Panc1 (cell line): ENCODE results near the gene PCSK2.

Experiments
- CTCF ChIP-seq: fragments of 450-650 bp; IDR thresholded peaks from 2 replicates; pipeline ENCODE4 v1.5.1; 2017; ENCODE audit warnings: mild to moderate bottlenecking
- POLR2AphosphoS5 ChIP-seq: IDR thresholded peaks from 2 replicates; pipeline ENCODE4 v1.6.1; 2012; ENCODE audit warnings: mild to moderate bottlenecking, low read depth, low read length, moderate library complexity
- REST ChIP-seq, 2 experiments: IDR thresholded peaks; 2 replicates each; pipeline ENCODE4 v1.6.1; 2011 to 2012; ENCODE audit warnings: low read depth in 2 of 2, control low read depth in 1 of 2, low read length in 1 of 2, mild to moderate bottlenecking in 1 of 2, moderate library complexity in 1 of 2; ENCODE audit not compliant: insufficient read depth in 1 of 2
- SIN3A ChIP-seq: IDR thresholded peaks from 2 replicates; pipeline ENCODE4 v1.6.1; 2012; ENCODE audit warnings: low read depth, mild to moderate bottlenecking, low read length, moderate library complexity, borderline replicate concordance; ENCODE audit not compliant: insufficient read depth
- TCF7L2 ChIP-seq: IDR thresholded peaks from 2 replicates; pipeline ENCODE4 v1.6.1; 2011; ENCODE audit warnings: mild to moderate bottlenecking, low read depth, low read length, inconsistent platforms

- TF ChIP-seq POLR2AphosphoS5 (no peak), SIN3A (no peak), CTCF (no peak), REST (IDR thresholded peaks at IDR 0.05; ENCODE audit: insufficient read depth in 1 of 2, low read depth in 2 of 2, low read length in 1 of 2) (no peak), TCF7L2 (no peak)
These were observed 233.3 kb downstream of the PCSK2 start for GRCh38 chr20:17460119-17460518.
